Sigmoid colon (tissue), 4 donors: ENCODE results near the gene KRT74.

Source experiments
- CTCF ChIP-seq, 4 experiments: fragments of 450-650 bp in 3 of 4; fragments of 200-600 bp in 1 of 4; IDR thresholded peaks; one replicate each; pipeline ENCODE4 v1.5.1; 2016 to 2019; ENCODE audit warnings: antibody characterized with exemption in 4 of 4, mild to moderate bottlenecking in 3 of 4, moderate library complexity in 2 of 4
- POLR2A ChIP-seq, 2 donors: fragments of 450-650 bp; IDR thresholded peaks; one replicate each; pipeline ENCODE4 v1.6.1; 2016; ENCODE audit warnings: antibody characterized with exemption in 2 of 2, mild to moderate bottlenecking in 2 of 2, moderate library complexity in 2 of 2
- POLR2AphosphoS5 ChIP-seq, 4 donors: sonication (generic); formaldehyde crosslinking; IDR thresholded peaks; one replicate each; pipeline ENCODE4 v1.6.1; 2017; ENCODE audit warnings: antibody characterized with exemption in 4 of 4

DNA sequence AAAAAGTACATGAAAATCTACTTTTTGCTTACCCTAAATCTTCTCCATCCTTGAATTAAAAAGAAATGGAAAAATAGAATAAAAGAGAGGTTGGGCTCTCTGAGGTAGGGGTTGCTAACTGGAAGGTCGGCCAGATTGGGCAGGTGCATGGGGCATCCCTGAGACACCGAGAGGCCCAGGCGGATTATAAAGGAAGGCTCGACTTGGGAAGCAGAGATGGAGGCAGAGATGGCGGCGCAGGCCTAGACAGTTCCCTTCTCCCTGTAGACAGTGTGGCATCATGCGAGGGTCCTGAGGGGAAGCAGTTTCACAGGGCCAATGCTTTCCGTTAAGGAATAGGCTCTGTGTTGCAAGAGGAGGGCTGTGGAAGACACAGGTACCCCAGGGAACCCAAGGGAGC lies 3.7 kb upstream of the KRT74 start:
- TF ChIP-seq CTCF (IDR thresholded peaks at IDR 0.05) (no peak), POLR2A (IDR thresholded peaks at IDR 0.05) (no peak), POLR2AphosphoS5 (IDR thresholded peaks at IDR 0.05) (no peak)
